Thoracic aorta (tissue), 2 donors: Measurements from ENCODE around the gene RNF227. TPM values are rescaled to one million over a fixed set of nuclear protein-coding genes. Genes with fewer than 3 reads are reported as not detected.

Experiments used
- ATAC-seq: fragments of 150-250 bp; one replicate; pipeline ENCODE4 v1.8.0; 2017; ENCODE audit warnings: low read depth; ENCODE audit not compliant: insufficient number of reproducible peaks, low FRiP score
- DNase-seq: peaks from one replicate; pipeline ENCODE4 v3.0.0-alpha.2; 2020; ENCODE audit warnings: low spot score
- H3K27ac ChIP-seq, 2 donors: fragments of 200-600 bp; sonication (generic); 1 replicate in 1 of 2; 2 replicates in 1 of 2; pipeline ENCODE4 v1.5.1; 2016; ENCODE audit warnings: mild to moderate bottlenecking in 2 of 2, moderate library complexity in 2 of 2
- H3K27me3 ChIP-seq: fragments of 200-600 bp; sonication (generic); replicated peaks from 2 replicates; pipeline ENCODE4 v1.6.0; 2016; ENCODE audit warnings: mild to moderate bottlenecking; ENCODE audit not compliant: insufficient read depth
- H3K36me3 ChIP-seq: fragments of 200-600 bp; sonication (generic); one replicate; pipeline ENCODE4 v1.5.1; 2016
- H3K4me1 ChIP-seq, 2 donors: fragments of 200-600 bp; sonication (generic); 1 replicate in 1 of 2; 2 replicates in 1 of 2; pipeline versions ENCODE4 v1.5.1 to v1.6.0; 2016; ENCODE audit warnings: low read depth in 2 of 2, mild to moderate bottlenecking in 1 of 2; ENCODE audit not compliant: control insufficient read depth in 1 of 2
- H3K4me3 ChIP-seq: fragments of 200-600 bp; sonication (generic); 2 replicates; pipeline ENCODE4 v1.5.1; 2016; ENCODE audit warnings: mild to moderate bottlenecking
- H3K9me3 ChIP-seq: fragments of 200-600 bp; sonication (generic); 2 replicates; pipeline ENCODE4 v1.5.1; 2016
- total RNA-seq, 2 donors: library from RNA; depleted of rRNA; stranded (reverse); fragments of >200 nt; gene quantifications; one replicate each; pipeline versions ENCODE4 v1.1.0 to v1.2.3, GENCODE V29; 2016
- TF ChIP-seq, protein P1 (sequence below): fragments of 200-600 bp; sonication (generic); IDR thresholded peaks from one replicate; pipeline ENCODE4 v1.5.1; 2019; ENCODE audit warnings: antibody characterized with exemption

Gene RNF227
- total RNA-seq, 2 donors from 2014 or later: 3.3 to 5.4 TPM

DNA sequence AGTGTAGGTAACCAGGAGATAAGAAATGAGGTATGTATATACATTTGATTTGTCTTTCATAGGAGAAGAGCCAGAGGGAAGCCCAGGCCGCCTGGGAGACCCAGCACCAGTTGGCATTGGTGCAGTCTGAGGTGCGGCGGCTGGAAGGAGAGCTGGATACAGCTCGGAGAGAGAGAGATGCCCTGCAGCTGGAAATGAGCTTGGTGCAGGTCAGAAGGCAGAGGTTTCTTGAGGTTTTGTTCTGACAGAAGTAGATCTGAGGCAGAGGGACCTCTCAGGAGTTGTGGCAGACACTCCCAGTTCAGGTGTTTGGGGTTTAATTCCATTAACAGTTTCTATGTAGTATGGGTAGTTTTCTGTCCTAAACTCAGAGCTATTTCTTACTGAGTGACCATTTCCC lies 23.9 kb upstream of the RNF227 start:
- no peak overlapping the region for H3K27ac ChIP-seq
- H3K4me1 ChIP-seq: no peaks in the 10 kb centered on the region
- DNase-seq (no peak), ATAC-seq (no peak)
- no peaks in the 10 kb centered on the region for H3K9me3 ChIP-seq
- H3K4me3 ChIP-seq: no peak overlapping the region
- TF ChIP-seq, protein P1, sequence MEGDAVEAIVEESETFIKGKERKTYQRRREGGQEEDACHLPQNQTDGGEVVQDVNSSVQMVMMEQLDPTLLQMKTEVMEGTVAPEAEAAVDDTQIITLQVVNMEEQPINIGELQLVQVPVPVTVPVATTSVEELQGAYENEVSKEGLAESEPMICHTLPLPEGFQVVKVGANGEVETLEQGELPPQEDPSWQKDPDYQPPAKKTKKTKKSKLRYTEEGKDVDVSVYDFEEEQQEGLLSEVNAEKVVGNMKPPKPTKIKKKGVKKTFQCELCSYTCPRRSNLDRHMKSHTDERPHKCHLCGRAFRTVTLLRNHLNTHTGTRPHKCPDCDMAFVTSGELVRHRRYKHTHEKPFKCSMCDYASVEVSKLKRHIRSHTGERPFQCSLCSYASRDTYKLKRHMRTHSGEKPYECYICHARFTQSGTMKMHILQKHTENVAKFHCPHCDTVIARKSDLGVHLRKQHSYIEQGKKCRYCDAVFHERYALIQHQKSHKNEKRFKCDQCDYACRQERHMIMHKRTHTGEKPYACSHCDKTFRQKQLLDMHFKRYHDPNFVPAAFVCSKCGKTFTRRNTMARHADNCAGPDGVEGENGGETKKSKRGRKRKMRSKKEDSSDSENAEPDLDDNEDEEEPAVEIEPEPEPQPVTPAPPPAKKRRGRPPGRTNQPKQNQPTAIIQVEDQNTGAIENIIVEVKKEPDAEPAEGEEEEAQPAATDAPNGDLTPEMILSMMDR: no peak
- H3K27me3 ChIP-seq: no peaks in the 10 kb centered on the region
- H3K36me3 ChIP-seq: peaks cover 47% of the 10 kb centered on the region

DNA sequence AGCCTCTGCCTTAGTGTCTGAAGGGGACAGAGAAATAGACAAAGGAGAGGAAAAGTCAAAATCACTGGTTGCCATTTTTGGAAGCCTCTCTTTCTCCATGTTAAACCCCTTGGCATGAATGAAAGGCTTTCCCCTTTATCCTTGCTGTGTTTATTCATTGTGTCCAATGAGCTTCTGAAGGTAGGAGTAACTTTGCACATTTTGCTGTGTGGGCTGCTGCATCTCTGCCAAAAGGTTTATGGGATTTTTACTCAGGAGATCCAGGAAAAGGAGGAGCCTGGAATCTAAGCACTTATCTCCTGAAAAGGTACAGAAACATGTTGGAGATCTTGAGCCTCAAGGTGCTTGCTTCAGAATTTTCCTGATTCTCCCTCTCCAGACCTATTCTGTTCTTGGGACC lies 19.8 kb upstream of the RNF227 start:
- Histone ChIP-seq H3K4me1 (peaks cover 14 to 25% of the 10 kb centered on the region in 2 donors), H3K27ac (no peak overlapping the region), H3K9me3 (no peaks in the 10 kb centered on the region), H3K36me3 (peaks cover 24% of the 10 kb centered on the region), H3K4me3 (no peak overlapping the region), H3K27me3 (no peaks in the 10 kb centered on the region)
- TF ChIP-seq, protein P1: no peak
- DNase-seq (no peak), ATAC-seq (no peak)

DNA sequence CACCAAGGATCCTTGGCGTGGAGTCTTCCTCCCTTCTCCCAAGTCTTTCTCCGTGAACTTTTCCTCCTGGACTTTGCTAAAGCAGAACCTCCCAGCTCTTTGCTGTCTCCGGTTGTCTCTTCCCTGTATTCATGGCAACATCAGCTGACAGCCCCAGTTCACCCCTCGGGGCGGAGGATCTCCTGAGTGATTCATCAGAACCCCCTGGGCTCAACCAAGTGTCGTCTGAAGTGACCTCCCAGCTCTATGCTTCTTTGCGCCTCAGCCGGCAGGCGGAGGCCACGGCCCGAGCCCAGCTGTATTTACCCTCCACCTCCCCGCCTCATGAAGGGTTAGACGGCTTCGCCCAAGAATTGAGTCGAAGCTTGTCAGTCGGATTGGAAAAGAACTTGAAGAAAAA lies 16.9 kb upstream of the RNF227 start:
- DNase-seq (no peak), ATAC-seq (no peak)
- TF ChIP-seq, protein P1: no peak
- Histone ChIP-seq H3K27ac (peak overlapping the region in 1 of 2 donors; percentile 72), H3K9me3 (no peaks in the 10 kb centered on the region), H3K36me3 (peaks cover 10% of the 10 kb centered on the region), H3K4me1 (peaks cover 14 to 28% of the 10 kb centered on the region in 2 donors), H3K27me3 (no peaks in the 10 kb centered on the region), H3K4me3 (peak overlapping the region; percentile 98)

DNA sequence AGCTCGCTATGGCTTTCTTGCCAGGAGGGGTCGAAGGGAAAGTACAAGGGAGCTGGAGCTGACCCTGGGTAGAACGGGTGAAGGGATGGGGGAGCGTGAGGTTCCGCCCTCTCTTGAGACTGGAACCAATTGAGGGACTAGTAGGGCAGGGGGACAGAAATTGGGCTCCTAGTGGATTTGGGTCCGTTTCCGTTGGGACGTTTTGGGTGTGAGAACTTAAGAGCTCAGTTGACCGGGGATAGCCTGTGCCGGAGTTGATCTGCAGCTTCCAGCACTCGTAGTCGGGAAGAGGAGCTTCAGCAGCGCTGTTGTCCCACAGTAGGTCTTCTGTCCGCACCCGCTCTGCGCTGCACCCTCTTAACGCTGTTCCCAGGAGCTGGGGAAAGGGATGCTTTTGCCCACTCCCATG lies 16.4 kb upstream of the RNF227 start:
- Histone ChIP-seq H3K27me3 (no peaks in the 10 kb centered on the region), H3K4me3 (peak overlapping the region; percentile 98), H3K9me3 (no peaks in the 10 kb centered on the region), H3K36me3 (peaks cover 10% of the 10 kb centered on the region), H3K27ac (peak overlapping the region; percentile 37 to 72), H3K4me1 (peaks cover 14 to 28% of the 10 kb centered on the region in 2 donors)
- ATAC-seq (peak; percentile 4), DNase-seq (no peak)
- TF ChIP-seq, protein P1: no peak

DNA sequence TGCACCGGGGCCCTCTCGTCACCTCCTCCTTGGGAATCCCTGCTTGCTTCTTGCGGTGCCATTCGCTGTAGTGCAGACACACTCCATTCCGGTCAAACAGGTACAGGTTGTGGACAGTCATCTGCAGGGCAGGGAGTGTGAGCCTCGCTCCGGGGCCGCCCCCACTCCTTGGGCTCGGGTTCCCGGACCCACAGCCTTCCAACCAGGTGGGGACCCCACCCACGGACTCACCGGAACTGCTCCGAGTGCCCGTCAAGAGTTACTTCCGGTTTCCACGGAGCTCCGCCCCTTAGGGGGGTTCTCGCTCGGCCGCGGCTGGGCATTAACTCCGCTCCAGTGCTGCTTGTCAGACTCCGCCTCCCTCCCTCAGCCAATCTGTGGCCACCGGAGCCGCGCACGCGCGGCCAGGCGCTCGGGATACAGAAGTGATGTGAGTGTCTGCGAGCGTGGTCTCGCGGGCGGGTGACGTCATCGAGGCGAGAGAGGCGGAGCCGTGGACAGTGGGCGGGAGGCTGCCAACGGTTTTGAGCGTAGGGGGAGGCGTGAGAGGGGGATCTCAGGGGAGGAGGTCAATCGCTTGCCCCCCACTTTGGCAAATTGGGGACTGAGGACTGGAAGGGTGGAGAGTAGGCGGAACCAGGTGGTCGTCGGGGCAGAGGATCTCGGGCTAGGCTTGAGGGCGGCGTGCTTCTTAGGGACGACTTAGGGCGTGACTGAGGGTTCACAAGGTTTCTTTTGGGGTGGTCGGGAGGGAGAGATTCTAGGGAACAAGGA lies 15.8 kb upstream of the RNF227 start, which contains the start of the genes CNTROB and TRAPPC1:
TSS of gene CNTROB (plus strand) at position 498 of the 774 bp plus-strand sequence. CDS start 874 bp downstream, outside the sequence.
TSS of gene TRAPPC1 (minus strand) at position 238 of the 774 bp plus-strand sequence. CDS start at position 121, 117 bp downstream.
- DNase-seq (peak; percentile 99), ATAC-seq (peak; percentile 87)
- no peaks in the 10 kb centered on the region for H3K9me3 ChIP-seq
- H3K27me3 ChIP-seq: no peaks in the 10 kb centered on the region
- peaks cover 14 to 28% of the 10 kb centered on the region in 2 donors for H3K4me1 ChIP-seq
- TF ChIP-seq, protein P1: no peak
- H3K4me3 ChIP-seq: peak within 1 kb of the TSS; percentile 98
- H3K27ac ChIP-seq: peak within 1 kb of the TSS; percentile 37 to 72
- H3K36me3 ChIP-seq: peaks cover 10% of the 10 kb centered on the region
